Colon (tissue), 2 donors: ENCODE measurements around the gene FAM237A.

Source experiments
- FAIRE-seq: peaks from 2 replicates; lab custom pipeline; 2012; peaks lifted over from hg19 to GRCh38; lab: Jason Lieb, UNC
- donor health status: control.
- donor health status: control.

The FAM237A gene

DNA sequence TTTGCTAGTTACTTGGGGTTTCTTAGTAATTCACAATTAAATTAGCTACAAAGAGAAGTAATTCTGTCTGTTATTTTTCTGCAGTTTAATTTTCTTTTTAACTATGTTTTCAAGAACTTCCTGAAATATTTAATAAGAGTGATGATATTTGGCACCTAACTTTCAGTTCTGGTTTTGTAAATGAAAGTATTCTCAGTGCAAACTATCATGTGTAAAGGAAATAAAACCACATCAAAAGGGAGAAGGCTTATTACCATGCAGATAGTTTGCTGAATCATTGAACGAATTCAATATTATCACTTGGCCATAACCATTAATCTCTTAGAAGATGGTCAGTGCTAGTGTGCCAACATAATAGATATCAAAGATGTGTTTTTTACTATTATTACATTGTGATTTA, 46.7 kb downstream of the FAM237A start:
- FAIRE-seq: no peak

DNA sequence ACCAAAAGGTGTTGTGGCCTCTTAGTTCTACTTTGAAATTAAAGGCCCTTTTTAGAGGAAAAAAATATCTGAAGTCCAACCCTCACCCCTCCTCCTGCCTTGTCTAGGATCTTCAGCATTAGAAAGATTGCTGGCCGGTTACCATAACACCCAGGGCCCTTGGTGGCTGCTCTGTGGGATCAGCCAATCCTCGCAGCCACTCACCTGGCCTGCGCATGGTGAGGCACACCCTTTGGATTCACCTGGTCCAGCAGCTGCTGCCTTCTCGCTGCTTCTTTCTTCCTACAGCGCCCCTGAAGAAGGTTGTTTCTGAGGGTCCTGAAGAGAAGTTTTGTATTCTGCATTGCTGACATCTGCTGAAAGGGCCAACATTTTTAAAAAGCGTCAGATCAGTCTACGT, 50.7 kb downstream of the FAM237A start:
- no peak for FAIRE-seq

DNA sequence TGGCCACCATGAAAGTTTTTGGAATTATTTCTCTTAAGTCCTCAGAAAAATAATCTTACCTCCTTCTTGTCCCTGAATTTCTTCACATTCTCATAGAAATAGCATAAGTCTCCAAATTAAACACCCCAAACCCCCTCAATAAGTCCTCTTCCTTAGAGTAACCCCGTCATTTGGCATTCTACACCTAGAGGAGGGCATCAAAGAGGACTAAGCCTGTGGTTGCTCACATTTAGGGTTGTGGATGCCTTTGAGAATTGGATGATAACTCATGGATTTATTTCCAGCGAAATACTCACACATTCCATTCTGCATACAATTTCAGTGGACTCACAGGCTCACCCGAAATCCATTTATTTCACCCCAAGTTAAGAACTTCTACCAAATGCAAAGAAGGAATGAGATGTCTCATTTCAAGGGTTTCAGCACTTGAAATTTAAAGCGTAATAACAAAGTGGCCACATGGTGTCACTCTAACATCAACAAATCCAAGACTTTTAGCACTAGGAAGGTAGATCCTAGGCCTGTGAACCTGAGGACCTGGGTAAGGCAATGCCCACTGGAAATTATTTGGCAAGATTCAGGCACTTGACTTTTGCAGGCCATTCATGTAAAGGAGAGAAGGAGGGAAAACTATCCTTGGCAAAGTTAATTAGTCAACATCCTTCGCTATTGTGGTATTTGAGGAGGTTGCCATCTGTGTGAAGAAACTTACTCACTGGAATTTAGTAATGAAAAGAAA, 51.3 kb downstream of the FAM237A start:
- no peak for FAIRE-seq

DNA sequence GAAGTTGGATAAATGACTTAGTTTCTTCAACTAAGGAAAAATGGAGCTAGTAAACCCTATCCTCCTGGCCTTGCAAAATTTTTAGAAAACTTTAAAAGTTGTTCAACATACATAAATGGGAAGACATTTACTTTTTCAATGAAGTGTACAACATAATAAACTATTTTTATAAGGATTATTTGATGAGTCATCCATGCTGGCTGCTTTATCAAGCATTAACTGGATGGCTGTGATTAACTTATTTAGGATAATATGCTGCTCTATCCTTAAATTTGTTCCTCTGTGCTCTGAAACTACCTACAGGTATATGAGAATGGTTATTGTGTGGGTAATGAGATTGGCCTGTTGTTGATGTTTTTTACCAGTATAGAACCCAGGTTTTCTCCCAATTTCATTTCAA, 54.6 kb downstream of the FAM237A start:
- no peak for FAIRE-seq

DNA sequence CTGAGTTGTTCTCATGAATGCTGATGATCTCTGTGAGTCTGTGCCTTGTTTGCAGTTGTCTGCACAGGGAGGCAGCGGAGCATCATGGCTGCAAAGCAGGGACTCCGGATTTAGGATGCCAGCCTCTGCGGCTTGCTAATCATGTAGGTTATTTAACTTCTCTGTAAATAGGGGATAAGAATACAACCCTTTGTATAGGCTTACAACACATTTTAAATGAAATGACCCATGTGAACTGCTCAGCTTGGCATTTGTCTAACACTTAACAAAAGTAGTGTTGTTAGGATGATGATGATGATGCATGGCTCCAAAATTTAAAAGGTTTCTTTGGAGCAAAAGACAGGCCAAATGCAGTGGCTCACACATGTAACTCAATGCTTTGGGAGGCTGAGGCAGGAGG, 56.5 kb downstream of the FAM237A start:
- FAIRE-seq: no peak
